ENCODE measurements around the gene RITA1. TPM values are rescaled to one million over a fixed set of nuclear protein-coding genes. Genes with fewer than 3 reads are reported as not detected.

Gene RITA1
- polyA plus RNA-seq, 10 donors = 6.9 to 11.0 (median 9.1) TPM

GRCh38 chr12:113152835-113153814 is 32.4 kb upstream of the RITA1 start:
- peak; percentile 46 to 87 (median 78) for DNase-seq

- peak in 1 of 3 donors; percentile 61 for DNase-seq
Measured at GRCh38 chr12:113154351-113154973, 31.1 kb upstream of the RITA1 start.

- no peak for DNase-seq
Measured at GRCh38 chr12:113155060-113155459, 30.5 kb upstream of the RITA1 start.

DNA sequence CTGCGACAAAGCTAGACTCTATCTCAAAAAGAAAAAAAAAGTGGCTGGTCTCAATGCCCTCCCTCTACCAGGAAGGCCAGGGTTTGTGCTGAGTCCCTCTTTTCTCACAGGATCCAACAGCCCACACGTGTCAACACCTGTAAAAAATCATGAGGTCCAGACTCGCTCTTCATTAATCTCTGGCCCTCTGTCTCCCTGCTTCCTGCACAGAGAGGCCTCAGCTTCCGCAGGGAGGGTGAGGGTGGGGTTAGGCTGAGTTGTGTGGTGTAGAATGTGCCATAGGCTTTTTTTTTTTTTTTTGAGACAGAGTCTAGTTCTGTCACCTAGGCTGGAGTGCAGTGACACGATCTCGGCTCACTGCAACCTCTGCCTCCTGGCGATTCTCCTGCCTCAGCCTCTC is 29.9 kb upstream of the RITA1 start:
- DNase-seq = no peak

DNA sequence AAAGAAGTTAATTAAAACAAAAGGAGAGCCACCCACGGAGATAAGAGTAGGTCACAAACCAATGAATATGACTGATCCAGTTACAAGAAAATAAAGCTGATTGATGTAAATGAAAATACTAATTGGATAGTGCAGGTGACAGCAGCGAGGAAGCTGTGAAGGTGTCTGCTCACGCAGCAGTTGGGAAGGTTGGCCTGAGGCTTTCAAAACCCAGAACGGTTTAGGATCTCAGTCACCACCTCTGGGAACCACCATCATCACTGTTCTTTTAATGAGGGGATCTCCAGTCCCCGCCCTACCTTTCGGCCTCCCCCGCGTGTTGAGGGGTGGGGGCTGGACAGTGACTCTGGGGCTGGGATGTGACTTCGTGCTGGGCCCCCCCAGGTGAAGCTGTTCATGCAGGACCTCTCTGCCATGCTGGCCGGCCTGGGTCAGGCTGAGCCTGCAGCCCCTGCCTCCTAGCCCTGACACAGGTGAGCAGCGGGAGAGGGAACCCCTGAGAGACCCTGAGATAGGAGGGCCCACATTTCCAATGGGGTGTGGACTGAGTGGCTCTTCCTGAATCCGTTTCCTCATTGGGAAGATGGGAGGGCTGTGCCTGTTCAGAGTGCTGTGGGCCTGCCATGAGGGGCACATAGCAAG is 28.2 kb upstream of the RITA1 start:
- no peak for DNase-seq

- no peak for DNase-seq
Measured at GRCh38 chr12:113158439-113159203, 26.9 kb upstream of the RITA1 start.

DNA sequence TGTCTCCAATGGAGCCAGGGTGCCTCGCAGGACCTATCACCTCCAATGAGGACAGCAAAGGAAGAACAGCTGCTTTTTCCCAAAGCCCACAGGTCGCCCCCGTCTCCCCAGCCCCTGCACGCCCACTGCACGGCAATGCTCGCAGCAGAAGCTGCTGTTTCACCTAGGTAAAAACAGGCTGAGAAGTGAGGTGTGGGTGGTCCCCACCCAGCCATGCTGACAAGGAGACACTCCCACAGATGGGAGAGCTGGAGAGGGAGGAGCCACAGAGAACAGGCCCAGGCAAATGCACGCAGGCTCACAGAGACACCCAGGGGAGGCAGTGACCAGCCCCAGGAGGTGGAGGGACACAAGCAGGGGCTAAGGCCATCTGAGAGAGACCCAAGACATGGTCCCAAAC is 25.6 kb upstream of the RITA1 start:
- no peak for DNase-seq

DNA sequence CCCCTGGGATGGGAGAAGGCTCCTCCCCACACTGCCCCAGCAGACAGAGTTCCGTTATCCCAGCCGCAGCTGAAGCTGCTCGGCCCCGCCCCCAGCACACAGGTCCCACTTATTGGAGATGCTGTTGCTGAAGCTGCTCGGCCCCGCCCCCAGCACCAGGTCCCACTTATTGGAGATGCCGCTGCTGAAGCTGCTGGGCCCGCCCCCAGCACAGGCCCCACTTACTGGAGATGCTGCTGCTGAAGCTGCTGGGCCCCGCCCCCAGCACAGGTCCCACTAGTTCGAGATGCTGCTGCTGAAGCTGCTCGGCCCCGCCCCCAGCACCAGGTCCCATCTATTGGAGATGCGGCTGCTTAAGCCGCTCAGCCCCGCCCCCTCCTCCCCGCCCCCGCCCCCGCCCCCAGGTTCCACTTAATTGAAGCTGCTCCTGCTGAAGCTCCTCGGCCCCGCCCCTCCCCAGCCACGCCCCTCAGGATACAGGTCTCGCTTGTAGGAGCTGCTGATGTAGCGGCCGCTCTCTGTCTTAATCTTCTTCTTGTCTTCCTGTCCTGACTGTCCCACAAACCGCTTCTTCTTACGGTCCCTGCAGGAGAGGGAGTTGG is 24.0 kb upstream of the RITA1 start:
- DNase-seq = no peak

GRCh38 chr12:113162102-113163029 is 23.2 kb upstream of the RITA1 start:
- peak in 1 of 3 donors; percentile 16 for DNase-seq

DNA sequence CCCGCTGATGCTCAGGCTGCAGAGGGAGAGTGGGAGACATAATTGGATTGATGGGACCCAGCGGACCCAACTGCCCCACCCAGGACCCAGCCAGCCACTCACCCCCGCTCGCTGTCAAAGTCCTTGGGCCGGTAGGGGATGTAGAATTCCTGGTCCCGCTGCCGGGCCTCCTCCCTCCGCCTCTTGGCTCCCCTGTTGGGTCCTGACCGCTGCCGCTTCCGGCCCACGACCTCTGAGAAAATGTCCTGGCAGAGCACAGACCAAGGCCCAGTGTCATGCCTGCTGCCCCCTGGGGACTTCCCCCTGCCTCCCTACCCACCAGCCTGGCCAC is 22.5 kb upstream of the RITA1 start:
- no peak for DNase-seq

DNA sequence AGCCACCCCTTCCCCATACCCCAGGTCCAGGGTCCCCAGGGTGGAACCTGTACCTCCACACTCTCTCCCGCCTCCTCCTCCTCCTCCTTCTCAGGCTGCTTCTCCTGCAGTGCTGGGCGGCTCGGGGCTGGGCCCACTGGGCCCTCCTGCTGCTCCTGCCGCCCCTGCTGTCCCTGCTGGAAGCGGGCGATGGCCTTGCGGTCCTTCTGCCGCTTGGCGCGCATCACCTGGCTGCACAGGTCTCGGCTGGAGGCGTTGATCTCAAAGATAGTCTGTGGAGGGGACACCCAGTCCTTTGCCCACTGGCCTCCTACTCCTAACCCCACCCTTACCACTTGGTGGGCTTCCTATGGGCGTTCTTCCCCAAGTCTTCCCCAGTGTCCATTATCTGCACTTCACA is 21.5 kb upstream of the RITA1 start:
- DNase-seq = no peak

DNA sequence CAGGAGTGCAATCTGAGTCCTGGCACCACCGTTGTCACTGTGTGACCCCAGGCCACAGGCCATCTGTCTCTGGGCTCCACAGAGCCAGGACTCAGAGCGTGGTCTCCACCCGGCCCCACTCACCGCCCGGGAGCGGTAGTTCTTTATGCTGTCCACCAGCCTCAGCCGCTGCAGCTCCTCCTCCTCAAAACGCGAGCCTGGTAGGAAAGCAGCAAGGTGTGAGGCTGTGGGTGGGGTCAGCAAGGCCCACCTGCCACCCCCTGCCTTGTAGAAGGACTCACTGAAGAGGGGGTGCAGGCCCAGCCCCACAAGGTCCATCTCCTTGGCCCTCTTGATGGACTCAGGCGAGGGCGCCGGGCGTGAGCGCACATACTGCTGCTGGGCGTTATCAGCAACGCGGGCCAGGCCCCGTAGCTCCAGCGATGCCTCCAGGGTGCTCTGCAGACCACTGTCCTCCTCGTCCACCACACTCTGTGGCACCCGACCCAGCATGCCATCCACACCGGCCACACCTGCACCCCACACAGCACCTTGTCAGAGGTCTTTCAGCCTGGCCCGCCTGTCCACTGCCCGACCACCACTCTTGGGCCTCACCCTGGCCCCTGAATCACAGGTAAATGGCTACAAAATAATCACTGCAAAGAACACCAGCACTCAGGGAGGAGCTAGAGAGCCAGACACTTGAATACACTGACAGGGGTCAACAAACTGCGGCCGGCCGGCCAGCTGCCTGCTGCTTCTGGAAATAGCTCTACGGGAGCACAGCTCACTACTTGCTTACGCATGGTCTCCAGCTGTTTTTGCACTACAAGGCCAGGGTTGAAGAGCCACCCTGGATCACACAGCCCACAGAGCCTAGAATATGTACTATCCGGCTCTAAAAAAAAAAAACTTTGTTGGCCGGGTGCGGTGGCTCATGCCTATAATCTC is 19.7 kb upstream of the RITA1 start:
- DNase-seq = no peak

GRCh38 chr12:113167868-113168267 is 17.7 kb upstream of the RITA1 start:
- no peak for DNase-seq

- DNase-seq = no peak
Measured at GRCh38 chr12:113169697-113170096, 15.8 kb upstream of the RITA1 start.

DNA sequence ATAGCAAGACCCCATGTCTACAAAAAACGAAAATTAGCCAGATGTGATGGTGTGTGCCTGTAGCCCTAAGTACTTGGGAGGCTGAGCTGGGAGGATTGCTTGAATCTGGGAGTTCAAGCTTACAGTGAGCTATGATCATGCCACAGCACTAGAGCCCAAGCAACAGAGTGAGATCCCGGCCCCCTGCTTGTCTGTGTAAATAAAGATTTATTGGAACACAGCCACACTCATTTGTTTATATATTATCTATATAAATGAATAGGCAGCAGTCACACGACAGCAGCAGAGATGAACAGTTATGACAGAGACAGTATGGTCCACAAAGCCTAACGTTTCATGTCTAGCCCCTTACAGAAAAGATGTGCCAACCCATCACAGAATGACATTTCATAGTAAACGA is 15.1 kb upstream of the RITA1 start:
- no peak for DNase-seq

- DNase-seq = no peak
Measured at GRCh38 chr12:113170926-113171325, 14.6 kb upstream of the RITA1 start.

GRCh38 chr12:113171543-113171942 is 14.0 kb upstream of the RITA1 start:
- DNase-seq = no peak

- no peak for DNase-seq
Measured at GRCh38 chr12:113172185-113172584, 13.3 kb upstream of the RITA1 start.

- DNase-seq = no peak
Measured at GRCh38 chr12:113173081-113173698, 12.3 kb upstream of the RITA1 start.

All from muscle of back (tissue), 11 donors.